Renal pelvis (tissue), 4 donors: ENCODE data around the gene PINLYP. TPM values are rescaled to one million over a fixed set of nuclear protein-coding genes. Genes with fewer than 3 reads are reported as not detected.

Source experiments
- DNase-seq: peaks from one replicate; pipeline ENCODE4 v3.0.0-alpha.2; 2013
- polyA plus RNA-seq, 3 donors: library from polyadenylated mRNA; unstranded; fragments of 120-200 nt; gene quantifications; one replicate each; pipeline ENCODE4 v1.2.1, GENCODE V29; 2013; ENCODE audit not compliant: insufficient read length in 3 of 3

Gene PINLYP
- polyA plus RNA-seq, 3 donors, result 16.1 to 24.2 (median 20.2) TPM

- no peak for DNase-seq
Observed at GRCh38 chr19:43625918-43626579, 50.4 kb downstream of the PINLYP start.

- no peak for DNase-seq
Observed at GRCh38 chr19:43626838-43627237, 51.2 kb downstream of the PINLYP start.

DNA sequence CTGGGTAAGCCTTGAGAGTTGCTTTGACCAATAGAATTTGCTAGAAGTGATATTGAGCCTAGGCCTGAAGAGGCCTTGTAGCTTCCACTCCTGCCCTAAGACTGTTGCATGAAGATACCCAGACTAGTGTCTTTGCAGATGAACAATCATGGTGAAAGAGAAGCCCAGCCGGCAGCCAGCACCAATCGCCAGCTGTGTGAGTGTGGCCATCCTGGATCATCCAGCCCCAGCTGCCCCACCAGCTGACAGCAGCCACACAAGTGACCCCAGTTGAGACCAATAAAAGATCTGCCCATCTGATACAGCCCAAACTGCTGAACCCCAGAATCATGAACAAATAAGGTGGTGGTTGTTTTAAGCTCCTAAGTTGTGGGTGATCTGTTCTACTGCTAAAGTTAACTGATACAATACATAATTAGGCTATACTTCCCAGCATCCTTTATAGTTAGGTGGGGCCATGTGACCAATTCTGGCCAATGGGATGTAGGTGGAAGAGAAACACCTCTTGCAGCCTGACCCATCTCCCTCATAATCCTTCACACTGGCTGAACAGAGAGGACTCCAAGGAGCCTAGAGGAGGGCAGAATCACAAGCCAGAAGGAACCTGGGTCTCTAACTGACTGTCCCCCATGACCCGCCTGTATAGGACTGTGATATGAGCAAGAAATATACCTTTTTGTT is 53.2 kb downstream of the PINLYP start:
- DNase-seq, result no peak

GRCh38 chr19:43631491-43631890 is 55.9 kb downstream of the PINLYP start:
- DNase-seq, result no peak

Other genes starting within 250 kb of the PINLYP start
- gene CD177, start 222.1 kb upstream of the PINLYP start, polyA plus RNA-seq, result under 1 TPM in 2 of 3 donors, not detected in 1; 0.23 to 0.44 TPM
- not detected for gene TEX101, start 160.9 kb upstream of the PINLYP start, polyA plus RNA-seq
- 1 to 10 TPM; 1.4 to 4.1 (median 2.2) TPM for gene LYPD3, start 110.2 kb upstream of the PINLYP start, polyA plus RNA-seq
- gene PHLDB3, start 71.1 kb upstream of the PINLYP start, polyA plus RNA-seq, result 10 to 100 TPM; 10.5 to 10.9 (median 10.7) TPM
- gene ETHE1, start 48.6 kb upstream of the PINLYP start, polyA plus RNA-seq, result 10 to 100 TPM; 25.5 to 30.8 (median 28.3) TPM
- gene ZNF575, start 42.6 kb upstream of the PINLYP start, polyA plus RNA-seq, result 1 to 10 TPM; 2.7 to 3.0 (median 2.9) TPM
- gene XRCC1, start 274 bp upstream of the PINLYP start, polyA plus RNA-seq, result 10 to 100 TPM; 59.8 to 78.8 (median 71.2) TPM
- gene IRGQ, start 20.3 kb downstream of the PINLYP start, polyA plus RNA-seq, result 10 to 100 TPM; 12.1 to 21.0 (median 18.3) TPM
- 10 to 100 TPM; 11.1 to 13.8 (median 12.7) TPM for gene ZNF576, start 20.8 kb downstream of the PINLYP start, polyA plus RNA-seq
- gene SRRM5, start 36.3 kb downstream of the PINLYP start, polyA plus RNA-seq, result 1 to 10 TPM in 2 of 3 donors, under 1 TPM in 1; 0.48 to 2.5 (median 1.8) TPM
- gene ZNF428, start 43.8 kb downstream of the PINLYP start, polyA plus RNA-seq, result 100 to 1,000 TPM; 107 to 138 (median 127) TPM
- 10 to 100 TPM; 55.2 to 64.2 (median 61.2) TPM for gene CADM4, start 64.0 kb downstream of the PINLYP start, polyA plus RNA-seq
- 10 to 100 TPM in 1 of 3 donors, 1 to 10 TPM in 2; 8.5 to 10.1 (median 9.8) TPM for gene PLAUR, start 94.4 kb downstream of the PINLYP start, polyA plus RNA-seq
- not detected for gene IRGC, start 140.3 kb downstream of the PINLYP start, polyA plus RNA-seq
- 10 to 100 TPM; 53.0 to 62.8 (median 57.0) TPM for gene SMG9, start 179.2 kb downstream of the PINLYP start, polyA plus RNA-seq
- 1 to 10 TPM; 1.7 to 2.3 (median 1.7) TPM for gene KCNN4, start 205.2 kb downstream of the PINLYP start, polyA plus RNA-seq
- under 1 TPM; 0.53 to 0.56 (median 0.55) TPM for gene LYPD5, start 226.6 kb downstream of the PINLYP start, polyA plus RNA-seq